HCT116 (cell line): ENCODE results near the gene JSRP1. TPM values are rescaled to one million over a fixed set of nuclear protein-coding genes. Genes with fewer than 3 reads are reported as not detected.

Experiments used
- ATAC-seq: fragments of 200-7000 bp; cut with Tn5 transposase; 2 replicates; pipeline ENCODE4 v1.9.1; 2020; ENCODE audit warnings: mild to moderate bottlenecking, moderate library complexity
- BruUV-seq: library from RNA; stranded (reverse); fragments of 400-500 nt; replicated peaks from 2 replicates; lab custom pipeline; 2021; lab: Mats Ljungman, UMichigan
- CTCF ChIA-PET: fragments of 300-600 bp; sonication (Branson Sonifier 250); formaldehyde crosslinking; loops from one replicate; lab custom pipeline; 2021; ENCODE audit warnings: antibody characterized with exemption; lab: Charles Lee
- POLR2A ChIA-PET: fragments of 300-600, 350-600 bp; sonication (Branson Sonifier 250); formaldehyde crosslinking; loops from one replicate; lab custom pipeline; 2021; ENCODE audit warnings: antibody characterized with exemption; lab: Charles Lee
- RAD21 ChIA-PET, 2 experiments: fragments of 300-600 bp; sonication (Branson Sonifier 250); formaldehyde crosslinking; loops; one replicate each; lab custom pipeline; 2023; ENCODE audit warnings: low total read pairs in 2 of 2; ENCODE audit not compliant: uncharacterized antibody in 2 of 2, unreplicated experiment in 2 of 2, low non-redundant PET in 1 of 2; lab: Charles Lee
- DNase-seq: peaks from one replicate; pipeline ENCODE4 v3.0.0-alpha.2; 2010; ENCODE audit warnings: low read depth, low spot score
- H2AFZ ChIP-seq: fragments of 200-600 bp; shearing (Covaris generic), sonication (generic); 2 replicates; pipeline ENCODE4 v1.6.1; 2017; ENCODE audit warnings: low read depth, mixed run types, mixed read lengths, antibody characterized with exemption, low read length; ENCODE audit not compliant: poor library complexity, severe bottlenecking
- H3K27ac ChIP-seq: 2 replicates; pipeline ENCODE4 v1.5.1; 2012; ENCODE audit warnings: low read depth, low read length
- H3K27me3 ChIP-seq: fragments of 200-600 bp; sonication (generic); 2 replicates; pipeline ENCODE4 v1.6.1; 2016; ENCODE audit warnings: mixed run types, low read length, mixed read lengths; ENCODE audit not compliant: insufficient read depth
- H3K36me3 ChIP-seq, 2 experiments: fragments of 200-500 bp in 1 of 2; fragments of 200-600 bp in 1 of 2; sonication (Bioruptor generic) in 1 of 2; sonication (generic) in 1 of 2; 2 replicates each; pipeline versions ENCODE4 v1.5.1 to v1.6.1; 2014 to 2016; ENCODE audit warnings: low read length in 2 of 2, inconsistent platforms in 1 of 2, mixed read lengths in 1 of 2, mixed run types in 1 of 2; ENCODE audit not compliant: insufficient read depth in 2 of 2, control insufficient read depth in 1 of 2
- H3K4me1 ChIP-seq, 2 experiments: fragments of 200-600 bp in 1 of 2; sonication (generic) in 1 of 2; 2 replicates each; pipeline versions ENCODE4 v1.5.1 to v1.6.1; 2012 to 2017; ENCODE audit warnings: low read length in 2 of 2, inconsistent platforms in 1 of 2, mild to moderate bottlenecking in 1 of 2, mixed read lengths in 1 of 2, mixed run types in 1 of 2, moderate library complexity in 1 of 2; ENCODE audit not compliant: insufficient read depth in 2 of 2, control insufficient read depth in 1 of 2
- H3K4me2 ChIP-seq: fragments of 200-600 bp; sonication (generic); 2 replicates; pipeline ENCODE4 v1.6.1; 2017; ENCODE audit warnings: mixed run types, low read length, mixed read lengths
- H3K4me3 ChIP-seq, 2 experiments: fragments of 200-600 bp in 1 of 2; sonication (generic) in 1 of 2; replicated peaks in 1 of 2; 2 replicates each; pipeline ENCODE4 v1.5.1; 2011 to 2016; ENCODE audit warnings: low read length in 2 of 2, control low read depth in 1 of 2, low read depth in 1 of 2, mild to moderate bottlenecking in 1 of 2, mixed read lengths in 1 of 2, mixed run types in 1 of 2
- H3K79me2 ChIP-seq: fragments of 200-600 bp; sonication (generic); 2 replicates; pipeline ENCODE4 v1.6.1; 2017; ENCODE audit warnings: mild to moderate bottlenecking, mixed run types, low read length, moderate library complexity, mixed read lengths; ENCODE audit not compliant: insufficient read depth
- H3K9ac ChIP-seq: fragments of 200-600 bp; sonication (generic); 2 replicates; pipeline ENCODE4 v1.6.1; 2016; ENCODE audit warnings: low read length, mixed read lengths
- H3K9me2 ChIP-seq: fragments of 200-600 bp; sonication (generic), shearing (Covaris generic); 2 replicates; pipeline ENCODE4 v1.6.1; 2017; ENCODE audit warnings: mixed run types, mild to moderate bottlenecking, moderate library complexity; ENCODE audit not compliant: insufficient read depth
- H3K9me3 ChIP-seq, 2 experiments: fragments of 200-500 bp in 1 of 2; fragments of 200-600 bp in 1 of 2; sonication (Bioruptor generic) in 1 of 2; sonication (generic) in 1 of 2; 2 replicates each; pipeline ENCODE4 v1.6.1; 2014 to 2017; ENCODE audit warnings: low read length in 2 of 2, mixed read lengths in 2 of 2, inconsistent platforms in 1 of 2, low read depth in 1 of 2, mild to moderate bottlenecking in 1 of 2, mixed run types in 1 of 2, moderate library complexity in 1 of 2; ENCODE audit not compliant: control insufficient read depth in 1 of 2, insufficient read depth in 1 of 2
- H4K20me1 ChIP-seq: fragments of 200-600 bp; sonication (generic), shearing (Covaris generic); 2 replicates; pipeline ENCODE4 v1.6.1; 2017; ENCODE audit warnings: mixed run types, mild to moderate bottlenecking, moderate library complexity; ENCODE audit not compliant: insufficient read depth
- ATF3 ChIP-seq: IDR thresholded peaks from 2 replicates; pipeline ENCODE4 v1.6.1; 2012
- CBX3 ChIP-seq: IDR thresholded peaks from 2 replicates; pipeline ENCODE4 v1.6.1; 2012; ENCODE audit warnings: low read depth
- CEBPB ChIP-seq: IDR thresholded peaks from 2 replicates; pipeline ENCODE4 v1.6.1; 2012; ENCODE audit warnings: low read depth
- CTCF ChIP-seq, 3 experiments: fragments of 200-600 bp in 1 of 3; sonication (generic) in 1 of 3; IDR thresholded peaks in 2 of 3; conservative IDR thresholded peaks in 1 of 3; 2 replicates each; pipeline ENCODE4 v1.5.1; 2012 to 2017; ENCODE audit warnings: low read depth in 2 of 3, low read length in 2 of 3, antibody characterized with exemption in 1 of 3, borderline replicate concordance in 1 of 3, control low read depth in 1 of 3, mild to moderate bottlenecking in 1 of 3, mixed read lengths in 1 of 3, mixed run types in 1 of 3, moderate library complexity in 1 of 3; ENCODE audit not compliant: insufficient read depth in 1 of 3
- EGR1 ChIP-seq: IDR thresholded peaks from 2 replicates; pipeline ENCODE4 v1.6.1; 2012; ENCODE audit warnings: low read depth
- ELF1 ChIP-seq: IDR thresholded peaks from 2 replicates; pipeline ENCODE4 v1.6.1; 2012; ENCODE audit warnings: low read depth, borderline replicate concordance
- EZH2 ChIP-seq: fragments of 200-600 bp; sonication (generic); IDR thresholded peaks from 2 replicates; pipeline ENCODE4 v1.6.1; 2017; ENCODE audit warnings: antibody characterized with exemption, mixed run types
- FOSL1 ChIP-seq: IDR thresholded peaks from 2 replicates; pipeline ENCODE4 v1.6.1; 2012; ENCODE audit warnings: low read depth
- JUND ChIP-seq: IDR thresholded peaks from 2 replicates; pipeline ENCODE4 v1.6.1; 2012
- MAX ChIP-seq: IDR thresholded peaks from 2 replicates; pipeline ENCODE4 v1.6.1; 2012
- RAD21 ChIP-seq: IDR thresholded peaks from 2 replicates; pipeline ENCODE4 v1.6.1; 2012; ENCODE audit warnings: low read depth, mild to moderate bottlenecking
- SIN3A ChIP-seq: IDR thresholded peaks from 2 replicates; pipeline ENCODE4 v1.6.1; 2012; ENCODE audit warnings: low read depth
- SP1 ChIP-seq: IDR thresholded peaks from 2 replicates; pipeline ENCODE4 v1.6.1; 2012; ENCODE audit warnings: low read depth
- SRF ChIP-seq: IDR thresholded peaks from 2 replicates; pipeline ENCODE4 v1.6.1; 2012; ENCODE audit warnings: low read depth
- YY1 ChIP-seq: IDR thresholded peaks from 2 replicates; pipeline ENCODE4 v1.6.1; 2011; ENCODE audit warnings: low read length, low read depth, moderate library complexity, mild to moderate bottlenecking; ENCODE audit not compliant: insufficient replicate concordance; ENCODE audit errors: extremely low read depth
- ZFX ChIP-seq: fragments of 450-650 bp; IDR thresholded peaks from 2 replicates; pipeline ENCODE4 v1.6.1; 2017
- ZNF274 ChIP-seq: fragments of 200-500 bp; sonication (Bioruptor generic); IDR thresholded peaks from 2 replicates; pipeline ENCODE4 v1.6.1; 2014; ENCODE audit warnings: mild to moderate bottlenecking, low read depth, low read length, inconsistent platforms
- intact Hi-C: fragments of 100-400 bp; cut with micrococcal nuclease; formaldehyde crosslinking; loops from 2 replicates; pipeline ENCODE4 v1.10.0; 2022
- total RNA-seq: library from RNA; stranded (reverse); gene quantifications from one replicate; pipeline ENCODE4 v1.2.1, GENCODE V29; 2021; ENCODE audit not compliant: unreplicated experiment

JSRP1 gene
- total RNA-seq, 1 experiment from 2014 or later, result 0.30 TPM

GRCh38 chr19:2227415-2228156, 28.6 kb downstream of the JSRP1 start:
- ChIA-PET POLR2A (no interaction called here), RAD21 (no interaction called here), CTCF (no interaction called here)
- H4K20me1 ChIP-seq, result no peaks in the 10 kb centered on the region; the same call in 1 of the 2 replicates
- no peak overlapping the region for H3K4me2 ChIP-seq
- ATAC-seq, result no peak
- H3K4me1 ChIP-seq, result peaks cover 0 to 5% of the 10 kb centered on the region in 2 experiments; a peak in 1 of 4 replicates
- H2AFZ ChIP-seq, result no peak overlapping the region
- H3K27me3 ChIP-seq, result no peaks in the 10 kb centered on the region
- DNase-seq, result no peak
- BruUV-seq, result no TSS peak
- H3K9me3 ChIP-seq, result no peaks in the 10 kb centered on the region
- intact Hi-C loops, result no loop called here
- peaks cover 8 to 26% of the 10 kb centered on the region in 2 experiments; a peak in 3 of 4 replicates for H3K36me3 ChIP-seq
- H3K79me2 ChIP-seq, result no peaks in the 10 kb centered on the region
- TF ChIP-seq ELF1 (no peak), CTCF (IDR thresholded peaks at IDR 0.05 in 2 of 3, conservative IDR thresholded peaks at IDR 0.05 in 1 of 3; ENCODE audit: borderline replicate concordance in 1 of 3, insufficient read depth in 1 of 3, low read depth in 2 of 3, low read length in 2 of 3) (no peak), SIN3A (no peak), JUND (no peak), SRF (no peak), FOSL1 (no peak), EGR1 (no peak), RAD21 (no peak), SP1 (no peak), ATF3 (no peak), EZH2 (no peak), ZFX (no peak), ZNF274 (no peak), CEBPB (no peak), YY1 (no peak), CBX3 (no peak), MAX (no peak)
- TF ChIP-seq, all 23 proteins: peak for 0
- Histone ChIP-seq H3K9me2 (no peaks in the 10 kb centered on the region), H3K4me3 (no peak overlapping the region), H3K9ac (no peak overlapping the region), H3K27ac (no peak overlapping the region; the same call in 1 of the 2 replicates)
